WTC11 (cell line): ENCODE measurements around the gene POU3F1. TPM values are rescaled to one million over a fixed set of nuclear protein-coding genes. Genes with fewer than 3 reads are reported as not detected.

ENCODE experiments used
- AR ChIP-seq: fragments of 250-450 bp; sonication (Bioruptor Pico); IDR thresholded peaks from 2 replicates; pipeline ENCODE4 v1.9.0; 2021; ENCODE audit warnings: mild to moderate bottlenecking
- ERG ChIP-seq: fragments of 250-450 bp; sonication (Bioruptor Pico); IDR thresholded peaks from 2 replicates; pipeline ENCODE4 v1.8.0; 2021; ENCODE audit warnings: mild to moderate bottlenecking
- IRF1 ChIP-seq: sonication (generic); formaldehyde crosslinking; IDR thresholded peaks from 2 replicates; pipeline ENCODE4 v1.8.0; 2023; ENCODE audit warnings: missing genetic modification reagents
- JAZF1 ChIP-seq: fragments of 250-450 bp; sonication (Bioruptor Pico); IDR thresholded peaks from 2 replicates; pipeline ENCODE4 v1.9.0; 2021; ENCODE audit warnings: moderate library complexity, mild to moderate bottlenecking, inconsistent platforms
- JUN ChIP-seq: sonication (generic); formaldehyde crosslinking; IDR thresholded peaks from 2 replicates; pipeline ENCODE4 v1.8.0; 2023; ENCODE audit warnings: mild to moderate bottlenecking, missing genetic modification reagents
- MXD4 ChIP-seq: fragments of 250-450 bp; sonication (Bioruptor Pico); IDR thresholded peaks from 2 replicates; pipeline ENCODE4 v1.8.0; 2021; ENCODE audit warnings: mild to moderate bottlenecking, moderate library complexity, borderline replicate concordance
- NR1H2 ChIP-seq: sonication (generic); formaldehyde crosslinking; IDR thresholded peaks from 2 replicates; pipeline ENCODE4 v1.9.0; 2021; ENCODE audit warnings: mild to moderate bottlenecking, moderate library complexity, missing genetic modification reagents
- SMAD3 ChIP-seq: sonication (generic); formaldehyde crosslinking; IDR thresholded peaks from 2 replicates; pipeline ENCODE4 v1.8.0; 2022; ENCODE audit warnings: missing genetic modification reagents, mild to moderate bottlenecking, borderline replicate concordance
- SOX15 ChIP-seq: fragments of 250-450 bp; sonication (Bioruptor Pico); IDR thresholded peaks from 2 replicates; pipeline ENCODE4 v1.9.0; 2021; ENCODE audit warnings: mild to moderate bottlenecking
- TCF7 ChIP-seq: sonication (generic); formaldehyde crosslinking; IDR thresholded peaks from 2 replicates; pipeline ENCODE4 v1.8.0; 2022; ENCODE audit warnings: mild to moderate bottlenecking, low read depth, missing genetic modification reagents, moderate library complexity
- ZMAT4 ChIP-seq: fragments of 250-450 bp; sonication (Bioruptor Pico); IDR thresholded peaks from 2 replicates; pipeline ENCODE4 v1.9.0; 2021; ENCODE audit warnings: mild to moderate bottlenecking
- ZNF416 ChIP-seq: fragments of 250-450 bp; sonication (Bioruptor Pico); IDR thresholded peaks from 2 replicates; pipeline ENCODE4 v1.9.0; 2021; ENCODE audit warnings: mild to moderate bottlenecking, inconsistent platforms
- ZNF512 ChIP-seq: sonication (generic); formaldehyde crosslinking; IDR thresholded peaks from 2 replicates; pipeline ENCODE4 v1.8.1; 2022; ENCODE audit warnings: missing genetic modification reagents, borderline replicate concordance
- total RNA-seq: library from RNA; stranded (reverse); gene quantifications from 3 replicates; pipeline ENCODE4 v1.2.3, GENCODE V29; 2021
- TF ChIP-seq, protein P1 (sequence below): fragments of 250-450 bp; sonication (Bioruptor Pico); IDR thresholded peaks from 2 replicates; pipeline ENCODE4 v1.9.0; 2021; ENCODE audit warnings: moderate library complexity, mild to moderate bottlenecking, inconsistent platforms, borderline replicate concordance
- TF ChIP-seq, protein P2 (sequence below): sonication (generic); formaldehyde crosslinking; IDR thresholded peaks from 2 replicates; pipeline ENCODE4 v1.8.1; 2022; ENCODE audit warnings: mild to moderate bottlenecking, missing genetic modification reagents, moderate library complexity, borderline replicate concordance

The POU3F1 gene
- total RNA-seq, 1 experiment from 2014 or later, result 18.9 TPM

DNA sequence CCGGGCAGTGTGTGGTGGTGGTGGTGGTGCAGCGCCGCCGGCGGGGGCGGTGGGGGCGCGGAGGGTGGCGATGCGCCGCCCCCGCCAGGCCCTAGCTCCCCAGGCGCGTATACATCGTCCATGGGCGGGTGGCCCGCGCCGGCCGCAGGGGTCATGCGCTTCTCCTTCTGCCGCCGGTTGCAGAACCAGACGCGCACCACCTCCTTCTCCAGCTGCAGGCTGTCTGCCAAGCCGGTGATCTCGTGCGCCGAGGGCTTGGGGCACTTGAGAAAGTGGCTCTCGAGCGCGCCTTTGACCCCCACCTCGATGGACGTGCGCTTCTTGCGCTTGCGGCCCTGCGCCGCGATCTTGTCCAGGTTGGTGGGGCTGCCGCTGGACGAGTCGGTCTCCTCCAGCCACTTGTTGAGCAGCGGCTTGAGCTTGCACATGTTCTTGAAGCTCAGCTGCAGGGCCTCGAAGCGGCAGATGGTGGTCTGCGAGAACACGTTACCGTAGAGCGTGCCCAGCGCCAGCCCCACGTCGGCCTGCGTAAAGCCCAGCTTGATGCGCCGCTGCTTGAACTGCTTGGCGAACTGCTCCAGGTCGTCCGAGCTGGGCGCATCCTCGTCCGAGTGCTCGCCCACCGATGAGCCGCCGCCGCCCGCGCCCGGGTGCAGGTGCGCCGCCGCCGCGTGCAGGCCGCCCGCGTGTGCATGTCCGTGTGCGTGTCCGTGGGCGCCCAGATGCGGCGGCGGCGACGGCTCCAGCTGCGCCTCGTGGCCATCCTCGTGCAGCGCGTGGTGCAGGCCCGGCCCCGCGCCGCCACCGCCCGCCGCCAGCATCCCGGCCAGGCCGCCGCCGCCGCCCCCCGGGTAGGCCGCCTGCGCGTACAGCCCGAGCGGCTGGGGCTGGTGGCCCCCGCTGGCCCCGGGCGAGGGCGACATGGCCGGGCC, 926 bp downstream of the POU3F1 start (continued):
- TF ChIP-seq SMAD3 (CRISPR knock-in tag) (0 out of 2 replicates have a peak, but pooled peaks have one; percentile 83), ZMAT4 (CRISPR knock-in tag) (no peak), AR (CRISPR knock-in tag) (no peak), SOX15 (CRISPR knock-in tag) (no peak), TCF7 (peak; percentile 92), ERG (no peak), JAZF1 (CRISPR knock-in tag) (no peak), ZNF416 (CRISPR knock-in tag) (no peak), NR1H2 (0 out of 2 replicates have a peak, but pooled peaks have one; percentile 41), MXD4 (CRISPR knock-in tag) (no peak), JUN (CRISPR knock-in tag) (peak; percentile 86; the same call in 1 of the 2 replicates), ZNF512 (peak; percentile 36; the same call in 1 of the 2 replicates), IRF1 (CRISPR knock-in tag) (peak; percentile 92; the same call in 1 of the 2 replicates)
- TF ChIP-seq, protein P1, sequence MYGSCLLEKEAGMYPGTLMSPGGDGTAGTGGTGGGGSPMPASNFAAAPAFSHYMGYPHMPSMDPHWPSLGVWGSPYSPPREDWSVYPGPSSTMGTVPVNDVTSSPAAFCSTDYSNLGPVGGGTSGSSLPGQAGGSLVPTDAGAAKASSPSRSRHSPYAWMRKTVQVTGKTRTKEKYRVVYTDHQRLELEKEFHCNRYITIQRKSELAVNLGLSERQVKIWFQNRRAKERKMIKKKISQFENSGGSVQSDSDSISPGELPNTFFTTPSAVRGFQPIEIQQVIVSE (CRISPR knock-in tag), result no peak
- TF ChIP-seq, protein P2, sequence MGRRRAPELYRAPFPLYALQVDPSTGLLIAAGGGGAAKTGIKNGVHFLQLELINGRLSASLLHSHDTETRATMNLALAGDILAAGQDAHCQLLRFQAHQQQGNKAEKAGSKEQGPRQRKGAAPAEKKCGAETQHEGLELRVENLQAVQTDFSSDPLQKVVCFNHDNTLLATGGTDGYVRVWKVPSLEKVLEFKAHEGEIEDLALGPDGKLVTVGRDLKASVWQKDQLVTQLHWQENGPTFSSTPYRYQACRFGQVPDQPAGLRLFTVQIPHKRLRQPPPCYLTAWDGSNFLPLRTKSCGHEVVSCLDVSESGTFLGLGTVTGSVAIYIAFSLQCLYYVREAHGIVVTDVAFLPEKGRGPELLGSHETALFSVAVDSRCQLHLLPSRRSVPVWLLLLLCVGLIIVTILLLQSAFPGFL, result 0 out of 2 replicates have a peak, but pooled peaks have one; percentile 61
